Measurements from ENCODE around the gene ROBO1. TPM values are rescaled to one million over a fixed set of nuclear protein-coding genes. Genes with fewer than 3 reads are reported as not detected.

ROBO1 gene
- polyA plus RNA-seq, 1 donor (not counting 4 experiments of a cell fraction or from before 2014, with no cell fraction given), result 27.1 TPM

DNA sequence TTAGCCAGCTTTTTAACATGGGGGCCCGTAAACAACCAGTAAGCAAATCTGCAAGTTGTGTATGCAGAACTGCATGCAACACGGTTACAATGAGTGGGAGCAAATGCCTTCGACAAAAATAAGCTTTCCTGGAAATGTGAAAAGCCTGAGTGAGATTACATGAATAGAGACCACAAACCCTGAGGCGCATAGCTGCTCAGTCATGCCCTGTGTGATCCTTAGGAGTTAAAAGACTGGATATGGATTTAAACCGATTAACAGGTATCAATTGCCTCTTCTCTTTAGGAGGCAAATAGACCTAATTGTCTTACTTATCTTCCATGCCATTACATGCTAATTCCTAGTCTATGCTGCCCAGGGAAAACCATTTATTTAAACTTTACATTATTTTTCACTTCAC, 810.3 kb downstream of the ROBO1 start:
- Histone ChIP-seq H4K20me1 (ENCODE audit: control insufficient read depth, extremely low read depth, insufficient read depth, low read length) (no peaks in the 10 kb centered on the region), H3K4me1 (ENCODE audit: control insufficient read depth, extremely low read depth, insufficient read depth, low read length) (no peaks in the 10 kb centered on the region), H3K79me2 (ENCODE audit: control insufficient read depth, insufficient read depth, low read length) (no peaks in the 10 kb centered on the region), H3K27ac (ENCODE audit: control insufficient read depth, insufficient read depth, low read length) (no peak overlapping the region), H3K4me3 (ENCODE audit: control insufficient read depth in 2 of 3, extremely low read depth in 1 of 3, insufficient read depth in 2 of 3, low read depth in 1 of 3, low read length in 3 of 3) (no peak overlapping the region), H2AFZ (ENCODE audit: control insufficient read depth, low read length) (no peak overlapping the region), H3K9ac (ENCODE audit: control insufficient read depth, extremely low read depth, insufficient read depth, low read length) (no peak overlapping the region), H3K27me3 (ENCODE audit: control insufficient read depth, extremely low read depth, insufficient read depth, low read length) (no peaks in the 10 kb centered on the region), H3K36me3 (ENCODE audit: control insufficient read depth in 2 of 2, extremely low read depth in 1 of 2, insufficient read depth in 2 of 2, low read length in 2 of 2) (no peaks in the 10 kb centered on the region), H3K9me3 (ENCODE audit: control insufficient read depth, low read depth, low read length) (no peaks in the 10 kb centered on the region), H3K9me1 (ENCODE audit: control insufficient read depth, extremely low read depth, insufficient read depth, low read length) (no peaks in the 10 kb centered on the region), H3K4me2 (ENCODE audit: control insufficient read depth, extremely low read depth, insufficient read depth, low read depth, low read length) (no peak overlapping the region)
- peak; percentile 53 for FAIRE-seq
- dilution Hi-C loops (cut with MboI; ENCODE audit: extremely low pct_ligation_motif_present, low sequenced_read_pairs), result no loop called here
- TF ChIP-seq EZH2 (IDR thresholded peaks at IDR 0.05; ENCODE audit: low read length), result no peak
- TF ChIP-seq, protein P1, sequence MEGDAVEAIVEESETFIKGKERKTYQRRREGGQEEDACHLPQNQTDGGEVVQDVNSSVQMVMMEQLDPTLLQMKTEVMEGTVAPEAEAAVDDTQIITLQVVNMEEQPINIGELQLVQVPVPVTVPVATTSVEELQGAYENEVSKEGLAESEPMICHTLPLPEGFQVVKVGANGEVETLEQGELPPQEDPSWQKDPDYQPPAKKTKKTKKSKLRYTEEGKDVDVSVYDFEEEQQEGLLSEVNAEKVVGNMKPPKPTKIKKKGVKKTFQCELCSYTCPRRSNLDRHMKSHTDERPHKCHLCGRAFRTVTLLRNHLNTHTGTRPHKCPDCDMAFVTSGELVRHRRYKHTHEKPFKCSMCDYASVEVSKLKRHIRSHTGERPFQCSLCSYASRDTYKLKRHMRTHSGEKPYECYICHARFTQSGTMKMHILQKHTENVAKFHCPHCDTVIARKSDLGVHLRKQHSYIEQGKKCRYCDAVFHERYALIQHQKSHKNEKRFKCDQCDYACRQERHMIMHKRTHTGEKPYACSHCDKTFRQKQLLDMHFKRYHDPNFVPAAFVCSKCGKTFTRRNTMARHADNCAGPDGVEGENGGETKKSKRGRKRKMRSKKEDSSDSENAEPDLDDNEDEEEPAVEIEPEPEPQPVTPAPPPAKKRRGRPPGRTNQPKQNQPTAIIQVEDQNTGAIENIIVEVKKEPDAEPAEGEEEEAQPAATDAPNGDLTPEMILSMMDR (optimal IDR thresholded peaks at IDR 0.05 in 1 of 3, IDR thresholded peaks at IDR 0.05 in 1 of 3, conservative IDR thresholded peaks at IDR 0.05 in 1 of 3; ENCODE audit: extremely low read depth in 1 of 3, insufficient read depth in 2 of 3, low read length in 3 of 3), result no peak
- no peak for DNase-seq (ENCODE audit: low read depth, low spot score)

GRCh38 chr3:78951342-78951945, 816.4 kb downstream of the ROBO1 start:
- Histone ChIP-seq H3K4me1 (ENCODE audit: control insufficient read depth, extremely low read depth, insufficient read depth, low read length) (no peaks in the 10 kb centered on the region), H3K4me3 (ENCODE audit: control insufficient read depth in 2 of 3, extremely low read depth in 1 of 3, insufficient read depth in 2 of 3, low read depth in 1 of 3, low read length in 3 of 3) (no peak overlapping the region), H3K27ac (ENCODE audit: control insufficient read depth, insufficient read depth, low read length) (no peak overlapping the region), H3K4me2 (ENCODE audit: control insufficient read depth, extremely low read depth, insufficient read depth, low read depth, low read length) (no peak overlapping the region), H2AFZ (ENCODE audit: control insufficient read depth, low read length) (no peak overlapping the region), H3K9ac (ENCODE audit: control insufficient read depth, extremely low read depth, insufficient read depth, low read length) (no peak overlapping the region), H4K20me1 (ENCODE audit: control insufficient read depth, extremely low read depth, insufficient read depth, low read length) (no peaks in the 10 kb centered on the region), H3K9me3 (ENCODE audit: control insufficient read depth, low read depth, low read length) (no peaks in the 10 kb centered on the region), H3K27me3 (ENCODE audit: control insufficient read depth, extremely low read depth, insufficient read depth, low read length) (no peaks in the 10 kb centered on the region), H3K36me3 (ENCODE audit: control insufficient read depth in 2 of 2, extremely low read depth in 1 of 2, insufficient read depth in 2 of 2, low read length in 2 of 2) (no peaks in the 10 kb centered on the region), H3K79me2 (ENCODE audit: control insufficient read depth, insufficient read depth, low read length) (no peaks in the 10 kb centered on the region), H3K9me1 (ENCODE audit: control insufficient read depth, extremely low read depth, insufficient read depth, low read length) (no peaks in the 10 kb centered on the region)
- dilution Hi-C loops (cut with MboI; ENCODE audit: extremely low pct_ligation_motif_present, low sequenced_read_pairs), result no loop called here
- DNase-seq (ENCODE audit: low read depth, low spot score), result no peak
- FAIRE-seq, result peak; percentile 20
- no peak for TF ChIP-seq EZH2 (IDR thresholded peaks at IDR 0.05; ENCODE audit: low read length)
- TF ChIP-seq, protein P1 (optimal IDR thresholded peaks at IDR 0.05 in 1 of 3, IDR thresholded peaks at IDR 0.05 in 1 of 3, conservative IDR thresholded peaks at IDR 0.05 in 1 of 3; ENCODE audit: extremely low read depth in 1 of 3, insufficient read depth in 2 of 3, low read length in 3 of 3), result no peak
